Upper lobe of left lung (tissue), 6 donors: ENCODE results near the gene SHISA6. TPM values are rescaled to one million over a fixed set of nuclear protein-coding genes. Genes with fewer than 3 reads are reported as not detected.
"Not testable (repeated sequence)": the region's sequence is repeated elsewhere in the genome, so short reads cannot be mapped to it uniquely, and the experiment has no call there.

Experiments used
- ATAC-seq, 2 donors: fragments of 200-7000 bp; cut with Tn5 transposase; one replicate each; pipeline ENCODE4 v1.9.1; 2022; ENCODE audit warnings: mild to moderate bottlenecking in 2 of 2, moderate library complexity in 2 of 2; ENCODE audit not compliant: low FRiP score in 2 of 2
- DNase-seq, 2 donors: peaks; one replicate each; pipeline ENCODE4 v3.0.0-alpha.2; 2019 to 2020
- H3K27ac ChIP-seq, 4 donors: fragments of 200-600 bp; sonication (generic); one replicate each; pipeline ENCODE4 v1.5.1; 2016 to 2019
- H3K27me3 ChIP-seq, 4 donors: fragments of 200-600 bp; sonication (generic); one replicate each; pipeline ENCODE4 v1.5.1; 2017 to 2019
- H3K36me3 ChIP-seq, 4 donors: fragments of 200-600 bp; sonication (generic); one replicate each; pipeline ENCODE4 v1.5.1; 2016 to 2019
- H3K4me1 ChIP-seq, 4 donors: fragments of 200-600 bp; sonication (generic); one replicate each; pipeline ENCODE4 v1.5.1; 2018 to 2019
- H3K4me3 ChIP-seq, 4 donors: fragments of 200-600 bp; sonication (generic); one replicate each; pipeline ENCODE4 v1.5.1; 2017 to 2019; ENCODE audit warnings: mild to moderate bottlenecking in 2 of 4, moderate library complexity in 1 of 4
- H3K9me3 ChIP-seq, 4 donors: fragments of 200-600 bp; sonication (generic); one replicate each; pipeline ENCODE4 v1.5.1; 2018 to 2019
- EP300 ChIP-seq, 4 donors: sonication (generic); formaldehyde crosslinking; IDR thresholded peaks; one replicate each; pipeline ENCODE4 v1.5.1; 2017; ENCODE audit warnings: antibody characterized with exemption in 4 of 4, control low read depth in 2 of 4
- POLR2A ChIP-seq, 4 donors: fragments of 450-650 bp; IDR thresholded peaks; one replicate each; pipeline ENCODE4 v1.5.1; 2016 to 2017; ENCODE audit warnings: antibody characterized with exemption in 4 of 4, mild to moderate bottlenecking in 2 of 4
- POLR2AphosphoS5 ChIP-seq, 2 donors: sonication (generic); formaldehyde crosslinking; IDR thresholded peaks; one replicate each; pipeline ENCODE4 v1.5.1; 2017; ENCODE audit warnings: antibody characterized with exemption in 2 of 2
- WGBS, 2 donors: methylation state at CpG; one replicate each; pipeline ENCODE4 v1.1.5; 2017 to 2018; 5-methylcytosine and 5-hydroxymethylcytosine counted together
- total RNA-seq, 6 donors: library from RNA; depleted of rRNA in 4 of 6; stranded (reverse); fragments of >200 nt in 4 of 6; gene quantifications; one replicate each; pipeline versions ENCODE4 v1.1.0 to v1.2.1, GENCODE V29; 2016 to 2021
- TF ChIP-seq, protein P1 (sequence below), 6 experiments: fragments of 450-650 bp in 4 of 6; fragments of 200-600 bp in 2 of 6; sonication (generic) in 2 of 6; IDR thresholded peaks; one replicate each; pipeline ENCODE4 v1.5.1; 2016 to 2019; ENCODE audit warnings: antibody characterized with exemption in 6 of 6
- donor health status: DM: no; HTN: no; CAD: no; lungs with moderate emphysema.
- donor health status: DM: no; HTN: yes; CAD: no; lungs with severe emphysema.

Gene SHISA6
- total RNA-seq, 6 donors from 2014 or later = 0.03 to 1.2 (median 0.74) TPM; not detected in 2

DNA sequence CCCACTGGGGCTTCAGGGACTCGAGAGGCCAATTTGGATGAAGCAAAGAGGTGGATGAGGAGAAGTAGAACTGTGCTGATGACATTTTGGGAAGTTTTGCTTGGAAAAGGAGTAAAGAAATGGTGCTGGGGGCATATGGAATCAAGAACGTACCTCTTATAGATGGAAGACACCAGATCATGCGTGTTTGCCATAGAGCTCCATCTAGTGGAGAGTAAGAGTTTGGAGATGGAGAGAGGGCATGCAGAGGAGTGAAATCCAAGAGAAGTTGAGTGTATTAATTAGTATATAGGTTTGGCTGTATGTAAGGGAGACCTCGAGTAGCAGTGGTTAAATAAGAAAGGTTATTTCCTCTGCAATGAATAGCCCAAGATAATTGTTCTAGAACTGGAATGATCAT, 56.0 kb downstream of the SHISA6 start:
- H3K9me3 ChIP-seq = no peaks in the 10 kb centered on the region
- no peaks in the 10 kb centered on the region for H3K36me3 ChIP-seq
- no peak overlapping the region for H3K27ac ChIP-seq
- WGBS, 2 donors = 39 to 86% methylated on average over 4 of the region's 4 CpGs
- DNase-seq (no peak), ATAC-seq (no peak)
- no peak overlapping the region for H3K4me3 ChIP-seq
- no peaks in the 10 kb centered on the region for H3K4me1 ChIP-seq
- TF ChIP-seq EP300 (IDR thresholded peaks at IDR 0.05) = no peak
- TF ChIP-seq, protein P1, sequence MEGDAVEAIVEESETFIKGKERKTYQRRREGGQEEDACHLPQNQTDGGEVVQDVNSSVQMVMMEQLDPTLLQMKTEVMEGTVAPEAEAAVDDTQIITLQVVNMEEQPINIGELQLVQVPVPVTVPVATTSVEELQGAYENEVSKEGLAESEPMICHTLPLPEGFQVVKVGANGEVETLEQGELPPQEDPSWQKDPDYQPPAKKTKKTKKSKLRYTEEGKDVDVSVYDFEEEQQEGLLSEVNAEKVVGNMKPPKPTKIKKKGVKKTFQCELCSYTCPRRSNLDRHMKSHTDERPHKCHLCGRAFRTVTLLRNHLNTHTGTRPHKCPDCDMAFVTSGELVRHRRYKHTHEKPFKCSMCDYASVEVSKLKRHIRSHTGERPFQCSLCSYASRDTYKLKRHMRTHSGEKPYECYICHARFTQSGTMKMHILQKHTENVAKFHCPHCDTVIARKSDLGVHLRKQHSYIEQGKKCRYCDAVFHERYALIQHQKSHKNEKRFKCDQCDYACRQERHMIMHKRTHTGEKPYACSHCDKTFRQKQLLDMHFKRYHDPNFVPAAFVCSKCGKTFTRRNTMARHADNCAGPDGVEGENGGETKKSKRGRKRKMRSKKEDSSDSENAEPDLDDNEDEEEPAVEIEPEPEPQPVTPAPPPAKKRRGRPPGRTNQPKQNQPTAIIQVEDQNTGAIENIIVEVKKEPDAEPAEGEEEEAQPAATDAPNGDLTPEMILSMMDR (IDR thresholded peaks at IDR 0.05) = peak in 4 of 6 experiments; percentile 21 to 37 (median 24)
- TF ChIP-seq POLR2AphosphoS5 (IDR thresholded peaks at IDR 0.05) = no peak
- no peak for TF ChIP-seq POLR2A (IDR thresholded peaks at IDR 0.05)
- no peaks in the 10 kb centered on the region for H3K27me3 ChIP-seq

DNA sequence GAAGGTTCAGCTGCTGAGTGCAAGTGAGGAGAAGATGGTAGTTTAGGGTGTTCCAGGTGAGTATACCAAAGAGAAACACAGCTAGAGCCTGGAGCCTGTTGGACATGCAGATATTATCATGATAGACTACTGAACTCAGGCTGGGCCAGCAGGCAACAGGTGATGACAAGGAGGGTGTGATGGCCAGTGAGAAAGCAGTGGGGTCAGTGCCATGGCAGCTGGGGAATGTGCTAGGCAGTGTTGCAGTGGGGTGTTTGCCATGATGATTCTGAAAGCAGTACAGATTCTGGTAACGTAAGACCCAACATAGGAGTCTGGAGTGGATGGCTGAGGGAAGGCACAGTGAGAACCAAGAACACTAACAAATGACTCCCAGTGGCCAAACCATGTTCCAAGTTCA, 57.4 kb downstream of the SHISA6 start:
- no peak overlapping the region for H3K27ac ChIP-seq
- H3K4me1 ChIP-seq = no peaks in the 10 kb centered on the region
- TF ChIP-seq POLR2AphosphoS5 (IDR thresholded peaks at IDR 0.05) (no peak), POLR2A (IDR thresholded peaks at IDR 0.05) (no peak), EP300 (IDR thresholded peaks at IDR 0.05) (no peak)
- TF ChIP-seq, protein P1 (IDR thresholded peaks at IDR 0.05) = no peak
- H3K4me3 ChIP-seq = no peak overlapping the region
- ATAC-seq (no peak), DNase-seq (no peak)
- no peaks in the 10 kb centered on the region for H3K36me3 ChIP-seq
- no peaks in the 10 kb centered on the region for H3K9me3 ChIP-seq
- WGBS, 2 donors = 80 to 93% methylated on average over 1 of the region's 1 CpG
- H3K27me3 ChIP-seq = no peaks in the 10 kb centered on the region

DNA sequence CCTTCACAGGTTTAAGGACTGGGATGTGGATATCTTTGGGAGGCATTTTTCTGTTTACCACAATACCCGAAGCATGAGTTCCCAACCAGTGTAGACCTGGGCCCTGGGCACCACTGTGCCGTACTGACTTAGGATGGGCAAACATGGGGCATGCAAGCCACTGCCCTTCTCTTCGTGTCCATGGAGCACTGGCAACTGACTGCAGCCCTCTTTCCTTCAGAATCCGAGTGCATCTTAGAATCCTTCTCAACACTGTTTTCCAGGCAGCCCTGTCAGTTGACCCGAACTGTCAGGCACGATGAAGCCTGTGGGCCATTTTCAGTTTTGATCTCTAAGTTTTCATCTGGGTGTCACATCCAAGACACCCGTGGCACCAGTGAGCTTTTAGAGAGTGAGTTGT, 59.2 kb downstream of the SHISA6 start:
- H3K27me3 ChIP-seq = no peaks in the 10 kb centered on the region
- no peak overlapping the region for H3K4me3 ChIP-seq
- no peaks in the 10 kb centered on the region for H3K4me1 ChIP-seq
- H3K36me3 ChIP-seq = no peaks in the 10 kb centered on the region
- TF ChIP-seq, protein P1 (IDR thresholded peaks at IDR 0.05) = no peak
- TF ChIP-seq EP300 (IDR thresholded peaks at IDR 0.05) (no peak), POLR2A (IDR thresholded peaks at IDR 0.05) (no peak), POLR2AphosphoS5 (IDR thresholded peaks at IDR 0.05) (no peak)
- no peak overlapping the region for H3K27ac ChIP-seq
- ATAC-seq (no peak), DNase-seq (no peak)
- 90% methylated on average over 7 of the region's 7 CpGs for WGBS, 2 donors
- H3K9me3 ChIP-seq = no peaks in the 10 kb centered on the region

DNA sequence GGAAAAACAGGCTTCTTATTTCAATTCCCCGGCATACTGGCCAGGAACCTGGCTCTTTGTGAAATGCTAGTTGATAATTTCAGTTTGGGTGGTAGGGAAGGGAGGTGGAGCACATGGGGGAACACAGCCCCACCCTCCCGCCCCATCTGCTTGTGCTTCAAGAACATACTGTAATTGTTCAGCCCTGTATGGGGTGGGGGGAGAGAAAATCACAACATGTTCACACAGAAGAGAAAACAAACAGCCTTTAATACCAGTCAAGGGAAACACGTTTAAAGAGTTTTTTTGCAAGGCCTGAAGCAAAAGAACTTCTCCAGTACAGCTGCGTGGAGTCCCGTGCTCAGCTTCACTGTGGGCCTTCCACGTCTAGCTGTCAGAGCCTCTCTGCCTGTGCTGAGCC, 59.7 kb downstream of the SHISA6 start:
- no peaks in the 10 kb centered on the region for H3K36me3 ChIP-seq
- ATAC-seq = no peak
- no peaks in the 10 kb centered on the region for H3K4me1 ChIP-seq
- TF ChIP-seq POLR2AphosphoS5 (IDR thresholded peaks at IDR 0.05) (no peak), POLR2A (IDR thresholded peaks at IDR 0.05) (no peak), EP300 (IDR thresholded peaks at IDR 0.05) (no peak)
- TF ChIP-seq, protein P1 (IDR thresholded peaks at IDR 0.05) = no peak
- H3K27ac ChIP-seq = no peak overlapping the region
- H3K27me3 ChIP-seq = no peaks in the 10 kb centered on the region
- H3K4me3 ChIP-seq = no peak overlapping the region
- no peaks in the 10 kb centered on the region for H3K9me3 ChIP-seq
- 72 to 92% methylated on average over 6 of the region's 6 CpGs for WGBS, 2 donors
- DNase-seq = no peak

DNA sequence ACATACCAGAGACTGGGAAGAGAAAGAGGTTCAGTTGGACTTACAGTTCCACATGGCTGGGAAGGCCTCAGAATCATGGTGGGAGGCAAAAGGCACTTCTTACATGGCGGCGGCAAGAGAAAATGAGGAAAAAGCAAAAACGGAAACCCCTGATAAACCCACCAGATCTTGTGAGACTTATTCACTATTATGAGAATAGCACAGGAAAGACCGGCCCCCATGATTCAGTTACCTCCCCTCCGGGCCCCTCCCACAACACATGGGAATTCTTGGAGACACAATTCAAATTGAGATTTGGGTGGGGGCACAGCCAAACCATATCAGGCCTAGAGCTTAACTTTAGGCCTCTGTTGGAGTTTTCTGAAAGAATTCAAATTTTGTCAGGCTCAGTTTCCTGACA, 60.9 kb downstream of the SHISA6 start:
- H3K27me3 ChIP-seq, H3K4me1 ChIP-seq, H3K9me3 ChIP-seq, H3K27ac ChIP-seq, DNase-seq, ATAC-seq, H3K36me3 ChIP-seq, H3K4me3 ChIP-seq: not testable (repeated sequence)
- 92 to 96% methylated on average over 5 of the region's 5 CpGs for WGBS, 2 donors
